Neural progenitor cell (in vitro differentiated cells): Measurements from ENCODE around the gene PWWP2B.

ENCODE experiments used
- CTCF ChIP-seq: fragments of 200-600 bp; sonication (generic); IDR thresholded peaks from 2 replicates; pipeline ENCODE4 v1.5.1; 2017; ENCODE audit warnings: antibody characterized with exemption, mild to moderate bottlenecking
- EZH2 ChIP-seq: fragments of 200-600 bp; sonication (generic); IDR thresholded peaks from 2 replicates; pipeline ENCODE4 v1.6.1; 2017; ENCODE audit warnings: antibody characterized with exemption, mild to moderate bottlenecking, moderate library complexity

- TF ChIP-seq CTCF (peak; percentile 37), EZH2 (no peak)
Observed at GRCh38 chr10:132371641-132372081, 25.3 kb upstream of the PWWP2B start.
